Fibroblast of the aortic adventitia (primary cell): ENCODE data around the gene KIF16B. TPM values are rescaled to one million over a fixed set of nuclear protein-coding genes. Genes with fewer than 3 reads are reported as not detected.
"Not testable (repeated sequence)": the region's sequence is repeated elsewhere in the genome, so short reads cannot be mapped to it uniquely, and the experiment has no call there.

ENCODE experiments used
- DNase-seq: peaks from one replicate; pipeline ENCODE4 v3.0.0-alpha.2; 2010; ENCODE audit warnings: low read depth
- H3K4me3 ChIP-seq: 2 replicates; pipeline ENCODE4 v1.5.1; 2011; ENCODE audit warnings: low read depth, mild to moderate bottlenecking, control low read depth, low read length, moderate library complexity
- total RNA-seq: library from RNA; depleted of rRNA; stranded (reverse); fragments of >200 nt; gene quantifications from 2 replicates; pipeline ENCODE4 v1.2.3, GENCODE V29; 2012; ENCODE audit warnings: low replicate concordance
- TF ChIP-seq, protein P1 (sequence below): IDR thresholded peaks from 2 replicates; pipeline ENCODE4 v1.5.1; 2011; ENCODE audit warnings: mild to moderate bottlenecking, low read length, control low read depth, inconsistent platforms; ENCODE audit not compliant: insufficient read depth

KIF16B gene
- total RNA-seq, 1 donor, result 14.5 TPM

DNA sequence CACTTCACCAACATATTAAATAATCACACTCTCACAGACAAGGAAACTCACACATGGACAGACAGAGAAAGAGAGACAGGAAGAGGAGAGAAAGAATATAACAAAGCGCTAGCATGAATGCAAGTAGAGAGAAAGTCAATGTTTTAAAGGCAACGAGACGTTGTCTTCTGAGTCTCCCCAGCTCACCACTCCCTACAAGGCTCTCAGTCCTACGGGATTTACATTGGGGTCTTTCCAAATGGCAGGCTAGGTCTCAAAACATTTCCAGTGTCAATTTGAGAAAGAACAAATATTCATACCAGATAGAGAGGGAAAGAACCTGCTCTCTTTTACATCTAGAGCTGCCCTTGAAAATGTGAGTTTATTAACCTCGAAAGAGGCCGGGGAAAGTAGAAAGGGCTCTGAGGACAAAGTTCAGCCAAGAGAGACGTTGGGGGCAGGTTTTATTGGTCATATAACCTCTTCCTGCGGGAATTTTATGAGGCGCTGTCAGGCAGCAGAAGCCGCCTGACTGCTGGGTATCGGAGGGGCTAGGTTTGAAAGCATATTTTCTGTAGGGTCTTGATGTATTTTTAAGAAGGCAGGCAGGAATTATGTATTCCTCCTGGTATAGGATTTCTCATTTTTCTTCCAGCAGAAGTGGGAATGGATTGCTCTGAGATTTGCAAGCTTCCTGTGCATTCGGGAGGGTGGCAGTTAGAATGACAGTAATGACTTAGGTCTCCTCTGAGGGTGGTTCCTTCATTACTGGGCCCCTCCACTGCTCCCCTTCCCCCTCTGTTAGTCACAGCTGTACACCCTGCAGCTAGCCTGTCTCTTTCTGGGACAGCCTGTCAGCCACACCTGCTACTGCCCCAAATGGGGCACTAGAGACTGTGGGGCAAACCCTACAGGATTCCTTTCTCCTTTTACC lies 34.4 kb upstream of the KIF16B start:
- TF ChIP-seq, protein P1, sequence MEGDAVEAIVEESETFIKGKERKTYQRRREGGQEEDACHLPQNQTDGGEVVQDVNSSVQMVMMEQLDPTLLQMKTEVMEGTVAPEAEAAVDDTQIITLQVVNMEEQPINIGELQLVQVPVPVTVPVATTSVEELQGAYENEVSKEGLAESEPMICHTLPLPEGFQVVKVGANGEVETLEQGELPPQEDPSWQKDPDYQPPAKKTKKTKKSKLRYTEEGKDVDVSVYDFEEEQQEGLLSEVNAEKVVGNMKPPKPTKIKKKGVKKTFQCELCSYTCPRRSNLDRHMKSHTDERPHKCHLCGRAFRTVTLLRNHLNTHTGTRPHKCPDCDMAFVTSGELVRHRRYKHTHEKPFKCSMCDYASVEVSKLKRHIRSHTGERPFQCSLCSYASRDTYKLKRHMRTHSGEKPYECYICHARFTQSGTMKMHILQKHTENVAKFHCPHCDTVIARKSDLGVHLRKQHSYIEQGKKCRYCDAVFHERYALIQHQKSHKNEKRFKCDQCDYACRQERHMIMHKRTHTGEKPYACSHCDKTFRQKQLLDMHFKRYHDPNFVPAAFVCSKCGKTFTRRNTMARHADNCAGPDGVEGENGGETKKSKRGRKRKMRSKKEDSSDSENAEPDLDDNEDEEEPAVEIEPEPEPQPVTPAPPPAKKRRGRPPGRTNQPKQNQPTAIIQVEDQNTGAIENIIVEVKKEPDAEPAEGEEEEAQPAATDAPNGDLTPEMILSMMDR, result no peak
- no peak overlapping the region for H3K4me3 ChIP-seq
- no peak for DNase-seq

DNA sequence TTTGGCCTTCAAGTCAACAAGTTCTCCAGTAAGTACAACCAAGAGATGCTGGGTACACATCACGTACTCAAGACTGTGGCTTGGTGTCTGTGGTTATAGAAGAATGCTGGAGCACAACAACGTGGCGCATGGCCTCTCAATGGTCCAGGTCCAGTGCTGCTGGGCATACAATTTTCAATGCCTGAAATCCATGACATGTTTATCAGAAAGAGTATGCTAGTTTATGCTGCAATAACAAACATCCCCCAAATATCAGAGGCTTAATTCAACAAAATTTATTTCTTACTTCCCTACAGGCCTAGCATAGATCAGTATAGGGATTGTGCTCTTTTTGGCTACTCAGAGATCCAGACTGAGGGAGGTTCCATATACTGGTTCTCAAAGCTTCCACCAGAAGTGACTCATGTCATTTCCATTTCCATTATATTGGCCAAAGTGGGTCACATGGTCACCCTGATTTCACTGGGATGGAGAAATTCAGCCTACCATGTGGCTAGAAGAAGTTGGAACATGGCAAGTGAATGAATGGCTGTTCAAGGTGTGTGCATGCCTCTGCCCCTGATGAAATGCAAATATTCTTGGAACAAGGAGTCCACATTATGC lies 33.3 kb upstream of the KIF16B start:
- DNase-seq, result no peak
- no peak overlapping the region for H3K4me3 ChIP-seq
- TF ChIP-seq, protein P1, result no peak

DNA sequence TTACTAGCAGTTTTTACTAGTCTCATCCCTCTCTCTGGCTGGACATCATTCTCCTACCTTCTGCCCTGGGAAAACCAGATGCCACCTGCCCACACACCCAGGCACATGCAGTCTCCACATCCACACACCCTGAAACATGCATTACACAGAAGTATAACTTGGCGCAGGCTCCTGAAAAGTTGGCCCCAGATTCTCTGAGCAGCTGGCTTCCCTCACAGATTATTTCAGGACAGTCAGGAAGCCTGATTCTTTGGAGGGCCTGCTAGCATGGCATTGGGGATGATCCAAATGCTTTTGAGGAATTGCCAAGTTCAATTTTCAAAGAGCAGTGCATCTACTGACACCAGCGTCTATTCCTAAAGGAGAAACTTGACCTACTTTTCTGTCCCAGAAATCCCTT lies 27.8 kb upstream of the KIF16B start:
- DNase-seq, result peak; percentile 12
- H3K4me3 ChIP-seq, result no peak overlapping the region
- TF ChIP-seq, protein P1, result no peak

DNA sequence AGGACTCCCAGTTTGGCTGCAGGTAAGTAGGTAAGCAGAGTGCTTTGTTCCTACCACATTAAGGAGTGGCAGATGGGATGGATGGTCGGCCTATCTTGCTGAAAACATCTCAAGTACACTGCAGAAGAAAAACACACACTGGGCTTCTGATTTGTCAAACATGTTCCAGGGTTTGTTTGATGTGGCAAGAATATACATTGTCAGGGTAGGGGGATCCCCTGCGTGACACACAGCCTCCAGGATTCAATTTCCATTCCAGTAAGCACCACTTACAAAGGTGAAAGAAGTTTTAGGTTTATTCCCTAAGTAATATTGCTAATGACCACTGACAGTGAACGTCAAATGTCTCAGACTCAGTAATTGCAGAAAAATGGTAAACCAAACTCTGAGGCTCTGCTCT lies 26.0 kb upstream of the KIF16B start:
- no peak overlapping the region for H3K4me3 ChIP-seq
- no peak for DNase-seq
- TF ChIP-seq, protein P1, result no peak

DNA sequence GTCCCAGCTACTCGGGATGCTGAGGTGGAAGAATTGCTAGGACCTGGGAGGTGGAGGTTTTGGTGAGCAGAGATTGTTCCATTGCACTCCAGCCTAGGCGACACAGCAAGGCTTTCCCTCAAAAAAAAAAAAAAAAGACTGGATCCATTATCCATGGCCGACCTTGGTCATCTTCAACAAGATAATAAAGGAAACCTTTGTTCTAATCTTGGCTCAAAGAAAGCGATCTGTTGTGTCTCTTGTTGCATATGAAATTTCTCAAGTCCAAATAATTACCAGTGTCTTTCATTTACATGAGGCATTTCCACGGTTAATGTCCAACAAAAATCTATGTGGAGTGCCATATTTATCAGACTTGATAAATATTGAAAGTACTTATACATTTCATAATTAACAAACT lies 23.7 kb upstream of the KIF16B start:
- DNase-seq, result no peak
- TF ChIP-seq, protein P1, result no peak
- no peak overlapping the region for H3K4me3 ChIP-seq

DNA sequence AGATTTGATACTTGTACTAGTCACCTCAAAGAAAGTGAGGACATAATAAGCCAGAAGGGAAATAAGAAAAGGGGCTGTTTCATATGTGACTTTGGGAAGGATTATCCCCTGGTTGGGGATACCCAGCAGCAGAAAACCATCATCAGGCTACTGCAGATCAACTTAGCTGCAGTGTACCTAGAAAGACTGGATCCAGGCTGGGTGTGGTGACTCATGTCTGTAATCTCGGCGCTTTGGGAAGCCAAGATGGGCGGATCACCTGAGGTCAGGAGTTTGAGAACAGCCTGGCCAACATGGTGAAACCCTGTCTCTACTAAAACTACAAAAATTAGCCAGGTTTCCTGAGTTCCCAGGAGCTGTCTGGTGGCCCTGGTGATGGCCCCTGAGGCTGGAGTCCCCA lies 23.2 kb upstream of the KIF16B start:
- DNase-seq, H3K4me3 ChIP-seq: not testable (repeated sequence)

DNA sequence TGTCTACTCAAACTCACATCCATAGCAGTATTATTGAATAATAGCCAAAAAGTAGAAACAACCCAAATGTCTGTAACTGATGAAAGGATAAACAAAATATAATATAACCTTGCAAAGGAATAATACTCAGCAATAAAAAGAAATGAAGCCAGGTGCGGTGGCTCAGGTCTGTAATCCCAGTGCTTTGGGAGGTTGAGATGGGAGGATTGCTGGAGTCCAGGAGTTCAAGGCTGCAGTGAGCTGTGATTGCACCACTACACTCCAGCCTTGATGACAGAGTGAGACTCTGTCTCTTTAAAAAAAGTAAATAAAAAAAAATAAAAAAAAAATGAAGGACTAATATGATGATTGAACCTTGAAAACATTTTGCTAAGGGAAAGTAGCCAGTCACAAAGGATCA lies 22.1 kb upstream of the KIF16B start:
- TF ChIP-seq, protein P1, result no peak
- DNase-seq, result no peak
- no peak overlapping the region for H3K4me3 ChIP-seq
